Ascending aorta (tissue), 2 donors: ENCODE measurements around the gene GRN. TPM values are rescaled to one million over a fixed set of nuclear protein-coding genes. Genes with fewer than 3 reads are reported as not detected.

Experiments
- DNase-seq, 2 donors: peaks; one replicate each; pipeline ENCODE4 v3.0.0-alpha.2; 2019; ENCODE audit warnings: low spot score in 2 of 2
- H3K27ac ChIP-seq, 2 donors: fragments of 200-600 bp; sonication (generic); one replicate each; pipeline ENCODE4 v1.5.1; 2016 to 2017; ENCODE audit warnings: mild to moderate bottlenecking in 1 of 2
- H3K27me3 ChIP-seq: fragments of 200-600 bp; sonication (generic); one replicate; pipeline ENCODE4 v1.5.1; 2017
- H3K36me3 ChIP-seq, 2 donors: fragments of 200-600 bp; sonication (generic); one replicate each; pipeline ENCODE4 v1.5.1; 2016
- H3K4me1 ChIP-seq, 2 donors: fragments of 200-600 bp; sonication (generic); one replicate each; pipeline ENCODE4 v1.5.1; 2016 to 2017; ENCODE audit warnings: mild to moderate bottlenecking in 1 of 2
- H3K4me3 ChIP-seq, 2 donors: fragments of 200-600 bp; sonication (generic); one replicate each; pipeline ENCODE4 v1.5.1; 2016 to 2017; ENCODE audit warnings: mild to moderate bottlenecking in 1 of 2
- H3K9me3 ChIP-seq, 2 donors: fragments of 200-600 bp; sonication (generic); one replicate each; pipeline ENCODE4 v1.5.1; 2016
- intact Hi-C: fragments of 100-400 bp; cut with DNase I; formaldehyde crosslinking; loops from one replicate; pipeline ENCODE4 v1.15.1; 2023
- total RNA-seq: library from RNA; depleted of rRNA; stranded (reverse); fragments of >200 nt; gene quantifications from one replicate; pipeline ENCODE4 v1.1.0, GENCODE V29; 2016
- TF ChIP-seq, protein P1 (sequence below), 3 experiments: fragments of 200-600 bp in 2 of 3; fragments of 450-650 bp in 1 of 3; sonication (generic) in 2 of 3; IDR thresholded peaks; one replicate each; pipeline ENCODE4 v1.5.1; 2016 to 2019; ENCODE audit warnings: antibody characterized with exemption in 3 of 3, mild to moderate bottlenecking in 1 of 3, moderate library complexity in 1 of 3

GRN gene
- total RNA-seq, 1 donor from 2014 or later = 430 TPM

DNA sequence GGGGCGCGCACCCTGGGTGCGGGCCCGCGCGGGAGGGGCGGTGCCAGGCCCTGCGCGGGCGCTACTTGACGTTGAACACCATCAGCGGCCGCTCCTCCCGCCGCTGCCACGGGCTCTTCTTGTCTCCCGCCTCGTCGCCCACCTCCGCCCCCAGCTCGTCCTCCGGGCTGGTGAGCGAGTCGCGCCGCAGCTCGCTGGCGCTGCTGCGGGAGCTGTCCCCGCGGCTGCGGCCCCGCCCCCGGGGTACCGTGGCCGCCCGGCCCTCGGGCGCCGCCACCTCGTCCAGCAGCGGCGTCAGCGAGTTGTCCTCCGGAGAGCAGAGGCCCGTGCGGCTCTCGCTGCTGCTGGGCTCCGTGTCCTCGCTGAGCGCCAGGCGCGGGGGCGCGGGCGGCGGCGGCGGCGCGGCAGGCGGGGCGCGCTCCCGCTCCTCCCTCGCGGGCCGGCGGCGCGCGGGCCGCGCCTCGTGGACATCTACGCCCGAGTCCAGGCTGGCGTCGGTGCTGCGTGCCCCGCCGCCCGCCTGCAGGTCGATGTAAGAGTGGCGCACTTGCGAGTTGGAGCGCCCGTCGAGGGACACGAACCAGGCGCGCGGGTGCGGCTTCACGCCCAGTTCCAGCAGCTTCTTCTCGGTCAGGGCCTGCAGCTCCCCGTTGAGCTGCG is 8.7 kb downstream of the GRN start:
- H3K4me3 ChIP-seq = peak overlapping the region; percentile 33 to 57
- no peak for DNase-seq

GRCh38 chr17:44354582-44355561 is 9.8 kb downstream of the GRN start:
- Histone ChIP-seq H3K4me3 (peak overlapping the region in 1 of 2 donors; percentile 33), H3K36me3 (peaks cover 23 to 31% of the 10 kb centered on the region in 2 donors), H3K4me1 (no peaks in the 10 kb centered on the region), H3K27me3 (no peaks in the 10 kb centered on the region), H3K27ac (no peak overlapping the region), H3K9me3 (no peaks in the 10 kb centered on the region)
- intact Hi-C loops = no loop called here
- TF ChIP-seq, protein P1, sequence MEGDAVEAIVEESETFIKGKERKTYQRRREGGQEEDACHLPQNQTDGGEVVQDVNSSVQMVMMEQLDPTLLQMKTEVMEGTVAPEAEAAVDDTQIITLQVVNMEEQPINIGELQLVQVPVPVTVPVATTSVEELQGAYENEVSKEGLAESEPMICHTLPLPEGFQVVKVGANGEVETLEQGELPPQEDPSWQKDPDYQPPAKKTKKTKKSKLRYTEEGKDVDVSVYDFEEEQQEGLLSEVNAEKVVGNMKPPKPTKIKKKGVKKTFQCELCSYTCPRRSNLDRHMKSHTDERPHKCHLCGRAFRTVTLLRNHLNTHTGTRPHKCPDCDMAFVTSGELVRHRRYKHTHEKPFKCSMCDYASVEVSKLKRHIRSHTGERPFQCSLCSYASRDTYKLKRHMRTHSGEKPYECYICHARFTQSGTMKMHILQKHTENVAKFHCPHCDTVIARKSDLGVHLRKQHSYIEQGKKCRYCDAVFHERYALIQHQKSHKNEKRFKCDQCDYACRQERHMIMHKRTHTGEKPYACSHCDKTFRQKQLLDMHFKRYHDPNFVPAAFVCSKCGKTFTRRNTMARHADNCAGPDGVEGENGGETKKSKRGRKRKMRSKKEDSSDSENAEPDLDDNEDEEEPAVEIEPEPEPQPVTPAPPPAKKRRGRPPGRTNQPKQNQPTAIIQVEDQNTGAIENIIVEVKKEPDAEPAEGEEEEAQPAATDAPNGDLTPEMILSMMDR (IDR thresholded peaks at IDR 0.05) = no peak
- DNase-seq = no peak

More for the DNA sequence above, 8.7 kb downstream of the GRN start:
- peaks cover 29 to 37% of the 10 kb centered on the region in 2 donors for H3K36me3 ChIP-seq
- no peak overlapping the region for H3K27ac ChIP-seq
- TF ChIP-seq, protein P1 (IDR thresholded peaks at IDR 0.05) = no peak
- no peaks in the 10 kb centered on the region for H3K9me3 ChIP-seq
- no peaks in the 10 kb centered on the region for H3K4me1 ChIP-seq
- intact Hi-C loops = no loop called here
- H3K27me3 ChIP-seq = no peaks in the 10 kb centered on the region

DNA sequence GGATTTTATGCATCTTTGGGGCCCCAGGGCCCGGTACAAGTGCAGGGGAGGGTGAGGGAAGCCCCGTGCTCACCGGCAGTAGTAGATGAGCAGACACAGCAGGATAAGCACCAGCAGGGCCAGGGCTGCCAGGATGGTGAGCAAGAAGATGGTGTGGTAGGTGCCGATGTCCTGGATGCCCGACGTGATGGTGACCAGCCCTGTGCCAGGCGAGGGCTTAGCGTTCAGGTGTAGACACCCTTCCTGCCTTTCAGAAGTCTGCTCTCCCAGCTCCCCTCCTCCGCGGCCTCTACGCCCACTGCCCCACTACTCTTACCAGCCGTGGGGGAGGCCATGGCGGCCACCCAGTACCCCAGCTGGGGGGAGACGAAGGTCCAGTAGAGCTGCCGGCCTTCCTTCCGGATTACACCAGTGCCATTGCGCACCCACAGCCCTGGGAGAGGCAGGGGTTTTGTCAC is 10.6 kb downstream of the GRN start:
- Histone ChIP-seq H3K27me3 (no peaks in the 10 kb centered on the region), H3K4me3 (no peak overlapping the region), H3K9me3 (no peaks in the 10 kb centered on the region), H3K4me1 (no peaks in the 10 kb centered on the region), H3K36me3 (peaks cover 16 to 23% of the 10 kb centered on the region in 2 donors), H3K27ac (no peak overlapping the region)
- intact Hi-C loops = no loop called here
- TF ChIP-seq, protein P1 (IDR thresholded peaks at IDR 0.05) = no peak
- no peak for DNase-seq

DNA sequence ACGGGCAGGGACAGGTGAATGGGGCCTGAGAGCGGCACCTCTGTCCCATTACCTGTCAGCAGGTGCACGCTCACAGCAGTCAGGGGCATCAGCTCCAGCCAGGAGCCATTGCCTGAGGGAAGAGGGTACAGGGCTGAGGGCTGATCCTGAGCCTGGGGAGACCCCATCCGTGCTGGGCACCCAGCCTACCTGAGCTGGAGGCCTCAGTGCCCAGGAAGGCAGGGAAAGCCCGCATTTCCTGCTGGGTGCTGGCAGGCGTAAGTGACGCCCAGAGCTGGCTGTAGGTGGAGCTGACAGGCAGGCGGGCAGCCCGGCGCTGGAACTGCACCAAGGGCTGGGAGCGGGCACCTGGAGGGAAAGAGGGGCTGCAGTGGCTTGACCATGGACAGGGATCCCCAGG is 11.1 kb downstream of the GRN start:
- no peaks in the 10 kb centered on the region for H3K9me3 ChIP-seq
- TF ChIP-seq, protein P1 (IDR thresholded peaks at IDR 0.05) = no peak
- no peaks in the 10 kb centered on the region for H3K4me1 ChIP-seq
- intact Hi-C loops = no loop called here
- H3K4me3 ChIP-seq = no peak overlapping the region
- no peak overlapping the region for H3K27ac ChIP-seq
- DNase-seq = no peak
- peaks cover 11 to 17% of the 10 kb centered on the region in 2 donors for H3K36me3 ChIP-seq
- H3K27me3 ChIP-seq = no peaks in the 10 kb centered on the region

- TF ChIP-seq, protein P1 (IDR thresholded peaks at IDR 0.05) = no peak
- no peak overlapping the region for H3K27ac ChIP-seq
- peaks cover 0 to 2% of the 10 kb centered on the region in 2 donors for H3K4me1 ChIP-seq
- no peak for DNase-seq
- H3K36me3 ChIP-seq = no peaks in the 10 kb centered on the region
- H3K27me3 ChIP-seq = peaks cover 4% of the 10 kb centered on the region
- no peak overlapping the region for H3K4me3 ChIP-seq
- no peaks in the 10 kb centered on the region for H3K9me3 ChIP-seq
- intact Hi-C loops = no loop called here
These were observed 13.0 kb downstream of the GRN start for GRCh38 chr17:44358066-44358465.
